H9 (cell line): ENCODE results near the gene INPP4A. TPM values are rescaled to one million over a fixed set of nuclear protein-coding genes. Genes with fewer than 3 reads are reported as not detected.
A peak's percentile ranks its signal among the peaks of the same experiment; 100 is the strongest.

Experiments used
- DNase-seq: peaks from one replicate; pipeline ENCODE4 v3.0.0-alpha.2; 2017
- H2AFZ ChIP-seq: one replicate; pipeline ENCODE4 v1.6.1; 2013; ENCODE audit warnings: mild to moderate bottlenecking, low read length, control low read depth, moderate library complexity
- H2AK5ac ChIP-seq: 2 replicates; pipeline ENCODE4 v1.6.1; 2013; ENCODE audit warnings: low read length, control low read depth, mixed read lengths; ENCODE audit not compliant: insufficient read length
- H2BK120ac ChIP-seq: one replicate; pipeline ENCODE4 v1.6.1; 2013; ENCODE audit warnings: low read depth, mild to moderate bottlenecking, low read length, control low read depth, inconsistent platforms; ENCODE audit not compliant: poor library complexity, severe bottlenecking
- H2BK12ac ChIP-seq: 2 replicates; pipeline ENCODE4 v1.6.1; 2013; ENCODE audit warnings: low read length, control low read depth, mixed read lengths, low read depth; ENCODE audit not compliant: insufficient read length
- H2BK15ac ChIP-seq: 2 replicates; pipeline ENCODE4 v1.6.1; 2013; ENCODE audit warnings: low read depth, low read length, control low read depth
- H2BK20ac ChIP-seq: one replicate; pipeline ENCODE4 v1.6.1; 2013; ENCODE audit warnings: low read depth, mild to moderate bottlenecking, low read length, control low read depth, inconsistent platforms; ENCODE audit not compliant: poor library complexity, severe bottlenecking
- H2BK5ac ChIP-seq: 2 replicates; pipeline ENCODE4 v1.6.1; 2013; ENCODE audit warnings: low read length, control low read depth, mixed read lengths; ENCODE audit not compliant: insufficient read length
- H3K14ac ChIP-seq: 2 replicates; pipeline ENCODE4 v1.6.1; 2013; ENCODE audit warnings: low read length, control low read depth; ENCODE audit not compliant: insufficient read depth
- H3K18ac ChIP-seq: 2 replicates; pipeline ENCODE4 v1.6.1; 2013; ENCODE audit warnings: low read depth, mild to moderate bottlenecking, mixed read lengths, low read length, control low read depth; ENCODE audit not compliant: insufficient read length
- H3K23ac ChIP-seq: 2 replicates; pipeline ENCODE4 v1.6.1; 2013; ENCODE audit warnings: low read length, control low read depth, mixed read lengths, low read depth; ENCODE audit not compliant: insufficient read length
- H3K23me2 ChIP-seq: 2 replicates; pipeline ENCODE4 v1.6.1; 2013; ENCODE audit warnings: low read depth, mild to moderate bottlenecking, mixed read lengths, low read length, control low read depth; ENCODE audit not compliant: insufficient read length, poor library complexity, severe bottlenecking
- H3K27ac ChIP-seq: 2 replicates; pipeline ENCODE4 v1.5.1; 2013; ENCODE audit warnings: low read length, control low read depth, mixed read lengths, low read depth; ENCODE audit not compliant: insufficient read length
- H3K27me3 ChIP-seq: 2 replicates; pipeline ENCODE4 v1.6.1; 2013; ENCODE audit warnings: low read length, control low read depth, inconsistent platforms; ENCODE audit not compliant: insufficient read depth
- H3K4ac ChIP-seq: 2 replicates; pipeline ENCODE4 v1.6.1; 2013; ENCODE audit warnings: low read depth, mild to moderate bottlenecking, control low read depth, inconsistent platforms, low read length, moderate library complexity
- H3K4me1 ChIP-seq: 2 replicates; pipeline ENCODE4 v1.6.1; 2013; ENCODE audit warnings: low read length, control low read depth, inconsistent platforms; ENCODE audit not compliant: insufficient read depth
- H3K4me2 ChIP-seq: 2 replicates; pipeline ENCODE4 v1.6.1; 2013; ENCODE audit warnings: low read length, control low read depth, mixed read lengths; ENCODE audit not compliant: insufficient read length, insufficient read depth
- H3K56ac ChIP-seq: 2 replicates; pipeline ENCODE4 v1.6.1; 2013; ENCODE audit warnings: low read depth, mild to moderate bottlenecking, mixed read lengths, low read length, control low read depth; ENCODE audit not compliant: insufficient read length
- H3K79me1 ChIP-seq: 2 replicates; pipeline ENCODE4 v1.6.1; 2013; ENCODE audit warnings: low read depth, mild to moderate bottlenecking, moderate library complexity, low read length, control low read depth, inconsistent platforms; ENCODE audit not compliant: insufficient read depth, poor library complexity, severe bottlenecking
- H3K79me2 ChIP-seq: 2 replicates; pipeline ENCODE4 v1.6.1; 2013; ENCODE audit warnings: low read length, control low read depth, inconsistent platforms; ENCODE audit not compliant: insufficient read depth
- H3K9ac ChIP-seq: 2 replicates; pipeline ENCODE4 v1.6.1; 2013; ENCODE audit warnings: low read length, control low read depth, mixed read lengths; ENCODE audit not compliant: insufficient read length; ENCODE audit errors: extremely low read depth
- H3K9me3 ChIP-seq: one replicate; pipeline ENCODE4 v1.6.1; 2013; ENCODE audit warnings: low read depth, low read length, inconsistent platforms; ENCODE audit not compliant: control insufficient read depth
- H3T11ph ChIP-seq: one replicate; pipeline ENCODE4 v1.6.1; 2013; ENCODE audit warnings: mild to moderate bottlenecking, low read length, control low read depth, inconsistent platforms
- H4K20me1 ChIP-seq: one replicate; pipeline ENCODE4 v1.6.1; 2013; ENCODE audit not compliant: control insufficient read depth, insufficient read length, insufficient read depth
- H4K5ac ChIP-seq: 2 replicates; pipeline ENCODE4 v1.6.1; 2013; ENCODE audit warnings: low read depth, mild to moderate bottlenecking, mixed read lengths, low read length, control low read depth; ENCODE audit not compliant: insufficient read length
- H4K8ac ChIP-seq: replicated peaks from 2 replicates; pipeline ENCODE4 v1.6.1; 2013; ENCODE audit warnings: low read length, control low read depth, mixed read lengths, low read depth; ENCODE audit not compliant: insufficient read length
- H4K91ac ChIP-seq: 2 replicates; pipeline ENCODE4 v1.6.1; 2013; ENCODE audit warnings: low read depth, mild to moderate bottlenecking, moderate library complexity, mixed read lengths, low read length, control low read depth; ENCODE audit not compliant: insufficient read length
- H3K27ac Mint-ChIP-seq, 3 experiments: 2 replicates in 2 of 3; 3 replicates in 1 of 3; pipeline ENCODE4 v1.8.0; 2020 to 2021; ENCODE audit warnings: mixed read lengths in 3 of 3, mild to moderate bottlenecking in 1 of 3, moderate library complexity in 1 of 3
- H3K27me3 Mint-ChIP-seq: 2 replicates; pipeline ENCODE4 v1.8.0; 2021; ENCODE audit warnings: low read depth, mild to moderate bottlenecking, moderate library complexity, mixed read lengths
- H3K36me3 Mint-ChIP-seq, 3 experiments: 2 replicates in 2 of 3; 3 replicates in 1 of 3; pipeline ENCODE4 v1.8.0; 2020 to 2021; ENCODE audit warnings: low read depth in 3 of 3, mixed read lengths in 3 of 3; ENCODE audit not compliant: insufficient read depth in 1 of 3
- H3K4me1 Mint-ChIP-seq, 2 experiments: 2 replicates each; pipeline ENCODE4 v1.8.0; 2020; ENCODE audit warnings: mixed read lengths in 2 of 2
- H3K4me3 Mint-ChIP-seq, 2 experiments: 2 replicates in 1 of 2; 3 replicates in 1 of 2; pipeline ENCODE4 v1.8.0; 2020 to 2021; ENCODE audit warnings: mild to moderate bottlenecking in 2 of 2, mixed read lengths in 2 of 2, moderate library complexity in 1 of 2
- H3K9me3 Mint-ChIP-seq, 2 experiments: 2 replicates in 1 of 2; 3 replicates in 1 of 2; pipeline ENCODE4 v1.8.0; 2020; ENCODE audit warnings: mild to moderate bottlenecking in 2 of 2, mixed read lengths in 2 of 2, moderate library complexity in 1 of 2
- CTCF ChIP-seq: fragments of 200-600 bp; sonication (generic); conservative IDR thresholded peaks from 3 replicates; pipeline ENCODE4 v1.8.0; 2021; ENCODE audit warnings: antibody characterized with exemption, mild to moderate bottlenecking
- WGBS: extraction: QIAGEN DNeasy Blood & Tissue Kit; methylation state at CpG from one replicate; pipeline ENCODE4 v1.1.7; 2013; ENCODE audit warnings: missing lambda C conversion rate, low lambda C conversion rate, mixed read lengths; ENCODE audit not compliant: insufficient read length; ENCODE audit errors: extremely low coverage; 5-methylcytosine and 5-hydroxymethylcytosine counted together
- total RNA-seq: library from RNA; stranded (reverse); gene quantifications from 2 replicates; pipeline ENCODE4 v1.2.1, GENCODE V29; 2021

Gene INPP4A
- total RNA-seq, 1 experiment from 2014 or later = 55.2 TPM

- Mint-ChIP-seq H3K9me3 (no peaks in the 10 kb centered on the region), H3K4me1 (peaks cover 44 to 50% of the 10 kb centered on the region in 2 experiments), H3K4me3 (no peak overlapping the region), H3K27ac (peak overlapping the region in 1 of 3 experiments; percentile 77; a peak in 4 of 7 replicates), H3K27me3 (no peaks in the 10 kb centered on the region), H3K36me3 (peaks cover 4 to 15% (median 14%) of the 10 kb centered on the region in 3 experiments; a peak in 6 of 7 replicates)
- TF ChIP-seq CTCF = no peak
- H2BK120ac ChIP-seq = no peak overlapping the region
- H3K56ac ChIP-seq = no peak overlapping the region
- H3K23ac ChIP-seq = no peak overlapping the region
- H3K9ac ChIP-seq = no peak overlapping the region
- no peak overlapping the region for H2BK5ac ChIP-seq
- no peaks in the 10 kb centered on the region for H3K23me2 ChIP-seq
- H3K79me1 ChIP-seq = no peaks in the 10 kb centered on the region
- H4K91ac ChIP-seq = no peak overlapping the region
- H2BK20ac ChIP-seq = no peak overlapping the region
- no peaks in the 10 kb centered on the region for H3K4me1 ChIP-seq
- no CpG with 5 or more reads among the region's 7 CpGs for WGBS
- H4K20me1 ChIP-seq = no peaks in the 10 kb centered on the region
- no peak overlapping the region for H2BK12ac ChIP-seq
- no peak for DNase-seq
- H3K9me3 ChIP-seq = no peaks in the 10 kb centered on the region
- no peak overlapping the region for H3K4me2 ChIP-seq
- no peak overlapping the region for H4K5ac ChIP-seq
- H2AFZ ChIP-seq = no peak overlapping the region
- no peak overlapping the region for H3K4ac ChIP-seq
- H2AK5ac ChIP-seq = no peak overlapping the region
- H3K27me3 ChIP-seq = no peaks in the 10 kb centered on the region
- no peak overlapping the region for H2BK15ac ChIP-seq
- H3K14ac ChIP-seq = no peak overlapping the region
- H3K27ac ChIP-seq = no peak overlapping the region
- H3K18ac ChIP-seq = no peak overlapping the region
- no peaks in the 10 kb centered on the region for H3K79me2 ChIP-seq
- no peak overlapping the region for H4K8ac ChIP-seq
- H3T11ph ChIP-seq = no peak overlapping the region
Observed at GRCh38 chr2:98509542-98510321, 65.1 kb downstream of the INPP4A start.
